GM12891 (cell line): ENCODE results near the gene LAMB4.
A peak's percentile ranks its signal among the peaks of the same experiment; 100 is the strongest.

Experiments
- POLR2AphosphoS5 ChIP-seq: IDR thresholded peaks from 2 replicates; pipeline ENCODE4 v1.6.1; 2011; ENCODE audit warnings: low read depth, low read length, control low read depth
- SPI1 ChIP-seq: IDR thresholded peaks from 2 replicates; pipeline ENCODE4 v1.6.1; 2011; ENCODE audit warnings: low read depth, low read length, control low read depth

DNA sequence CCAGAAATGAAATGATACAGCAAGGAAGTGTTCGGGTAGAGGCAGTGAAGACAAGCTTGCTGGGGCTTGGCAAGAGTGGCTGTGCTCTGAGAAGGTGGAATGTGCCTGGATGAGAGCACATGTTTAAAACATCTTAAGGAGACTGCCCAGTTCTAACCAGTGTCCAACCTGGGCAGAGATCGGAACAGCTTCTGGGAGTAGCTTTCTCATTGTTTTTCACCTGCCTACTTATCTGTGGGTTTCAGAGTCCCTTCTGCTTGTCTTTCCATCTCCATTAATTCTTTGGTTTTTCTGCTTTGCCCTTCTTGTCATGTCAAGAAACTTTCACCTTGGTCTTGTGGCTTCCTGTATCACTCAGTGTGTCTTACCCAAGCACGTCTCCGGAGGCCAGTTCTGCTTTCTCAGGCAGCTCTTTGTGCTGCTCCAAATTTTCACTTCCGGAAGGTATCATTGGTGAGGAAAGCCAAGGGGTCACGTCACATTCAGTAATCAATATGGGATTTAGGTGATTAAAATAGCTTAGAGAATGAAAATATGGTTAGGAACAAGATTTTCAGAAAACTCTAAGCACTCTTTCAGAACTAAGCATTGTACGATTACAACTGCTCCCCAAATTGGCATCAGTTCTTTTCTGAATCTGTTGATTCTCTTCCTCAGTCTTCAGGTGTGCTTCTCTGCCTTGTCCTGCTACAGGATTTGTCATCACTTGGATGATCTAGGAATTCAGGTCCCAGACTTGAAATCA, 5.5 kb upstream of the LAMB4 start:
- TF ChIP-seq POLR2AphosphoS5: no peak
- TF ChIP-seq SPI1: peak; percentile 98
